Right ventricle myocardium superior (tissue), 1 donor: ENCODE measurements around the gene HVCN1. TPM values are rescaled to one million over a fixed set of nuclear protein-coding genes. Genes with fewer than 3 reads are reported as not detected.
"Not testable (repeated sequence)": the region's sequence is repeated elsewhere in the genome, so short reads cannot be mapped to it uniquely, and the experiment has no call there.

Source experiments
- ATAC-seq: fragments of 200-7000 bp; cut with Tn5 transposase; one replicate; pipeline ENCODE4 v1.9.1; 2020; ENCODE audit warnings: mild to moderate bottlenecking; ENCODE audit not compliant: poor library complexity
- DNase-seq: peaks from one replicate; pipeline ENCODE4 v3.0.0-alpha.2; 2020
- intact Hi-C: fragments of 100-400 bp; cut with DNase I; formaldehyde crosslinking; loops from one replicate; pipeline ENCODE4 v1.11.2; 2022
- long read RNA-seq: library from polyadenylated mRNA; unstranded; transcript quantifications from one replicate; pipeline ENCODE4 v2.0.0, GENCODE V29; 2021
- total RNA-seq: library from RNA; stranded (reverse); fragmentation: NEBNext Ultra II Directional; extraction: Animal tissue kit (Norgen Biotek cat#: 25700); gene quantifications from one replicate; pipeline ENCODE4 v1.2.1, GENCODE V29; 2021
- donor health status: DM: no; HTN: yes; CAD: no; lungs with severe emphysema.

The HVCN1 gene, protein sequence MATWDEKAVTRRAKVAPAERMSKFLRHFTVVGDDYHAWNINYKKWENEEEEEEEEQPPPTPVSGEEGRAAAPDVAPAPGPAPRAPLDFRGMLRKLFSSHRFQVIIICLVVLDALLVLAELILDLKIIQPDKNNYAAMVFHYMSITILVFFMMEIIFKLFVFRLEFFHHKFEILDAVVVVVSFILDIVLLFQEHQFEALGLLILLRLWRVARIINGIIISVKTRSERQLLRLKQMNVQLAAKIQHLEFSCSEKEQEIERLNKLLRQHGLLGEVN
- 11.9 TPM for total RNA-seq
- long read RNA-seq, transcript HVCN1-201 (8 exons, 1,634 nt), result major isoform, 16 of 39 reads
- long read RNA-seq, partial matches to known transcripts, result 6 of 39 reads
- long read RNA-seq, other reads (novel, unspliced or antisense), result 16 of 39 reads

DNA sequence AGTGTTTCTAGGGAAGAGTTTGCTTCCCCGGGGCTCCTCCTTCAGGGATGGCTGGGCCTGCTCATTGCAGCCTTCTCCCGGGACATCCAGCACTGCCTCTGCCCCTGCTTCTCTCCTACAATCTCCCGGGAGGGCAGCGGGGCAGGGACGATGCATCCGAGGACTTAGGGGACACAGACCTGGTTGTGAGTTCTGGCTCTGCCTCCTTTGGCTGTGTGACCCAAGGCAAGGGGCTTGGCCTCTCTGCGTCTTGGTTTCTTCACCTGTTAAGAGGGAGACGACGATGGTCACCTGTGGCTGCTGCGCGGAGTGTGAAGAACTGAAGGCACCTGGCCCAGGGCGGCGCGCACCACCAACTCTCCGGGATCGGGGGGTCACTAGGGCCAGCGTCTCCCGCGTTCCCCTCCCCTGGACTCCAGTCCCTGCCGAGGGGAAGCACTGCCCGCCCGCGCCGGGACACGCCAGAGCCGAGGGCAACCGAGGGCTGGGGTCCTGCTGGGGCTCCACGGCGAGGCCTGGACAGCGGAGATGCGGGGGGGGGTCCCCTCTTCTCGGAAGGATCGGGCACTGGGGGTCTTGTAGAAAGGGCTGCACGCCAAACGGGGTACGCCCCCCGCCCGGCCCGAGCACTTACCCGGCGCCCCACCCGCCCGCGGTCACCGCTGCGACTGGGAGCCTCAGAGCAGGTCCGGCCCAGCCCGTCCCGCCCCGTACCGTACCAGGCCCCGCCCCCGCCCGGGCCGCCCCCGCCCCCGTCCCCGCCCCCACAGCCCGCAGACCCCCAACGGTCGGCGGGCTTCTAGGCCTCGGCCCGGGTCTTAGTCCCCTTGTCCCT, at the start of gene HVCN1:
Gene HVCN1 (minus strand): TSS at position 670 of the 835 bp plus-strand sequence. CDS start 5,870 bp downstream, outside the sequence.
- intact Hi-C loops, result loop anchor here (5.0 kb wide), 1 partner anchor 71 kb away; no protein-coding TSS in a partner anchor
- ATAC-seq (peak; percentile 92), DNase-seq (peak; percentile 81)

DNA sequence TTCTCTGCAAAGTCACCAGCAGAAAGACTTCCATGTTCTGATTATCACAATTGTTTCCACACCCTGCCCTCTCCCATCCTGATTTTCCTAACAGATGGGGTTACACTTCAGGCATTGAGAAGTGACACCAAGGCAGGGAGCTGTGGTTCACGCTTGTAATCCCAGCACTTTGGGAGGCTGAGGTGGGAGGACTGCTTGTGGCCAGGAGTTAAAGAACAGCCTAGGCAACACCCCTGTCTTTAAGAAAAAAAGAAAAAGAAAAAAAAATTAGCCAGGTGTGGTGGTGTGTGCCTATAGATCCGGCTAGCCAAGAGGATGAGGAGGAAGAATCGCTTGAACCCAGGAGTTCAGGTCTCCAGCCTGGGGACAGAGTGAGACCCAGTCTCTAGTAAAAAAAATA, 48.6 kb upstream of the HVCN1 start:
- DNase-seq (no peak), ATAC-seq (no peak)
- intact Hi-C loops, result no loop called here

DNA sequence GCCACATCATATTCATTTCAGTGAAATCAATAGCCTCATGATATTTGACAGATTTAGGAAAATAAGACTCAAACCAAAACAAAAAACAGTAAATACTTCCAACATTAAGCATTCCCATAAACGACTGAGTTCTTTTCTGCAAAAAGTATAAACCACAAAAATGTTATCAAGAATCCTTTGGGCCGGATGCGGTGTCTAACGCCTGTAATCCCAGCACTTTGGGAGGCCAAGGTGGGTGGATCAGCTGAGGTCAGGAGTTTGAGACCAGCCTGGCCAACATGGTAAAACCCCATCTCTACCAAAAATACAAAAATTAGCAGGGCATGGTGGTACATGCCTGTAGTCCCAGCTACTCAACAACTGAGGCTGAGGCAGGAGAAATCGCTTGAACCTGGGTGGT, 48.1 kb upstream of the HVCN1 start:
- DNase-seq, intact Hi-C loops, ATAC-seq: not testable (repeated sequence)

DNA sequence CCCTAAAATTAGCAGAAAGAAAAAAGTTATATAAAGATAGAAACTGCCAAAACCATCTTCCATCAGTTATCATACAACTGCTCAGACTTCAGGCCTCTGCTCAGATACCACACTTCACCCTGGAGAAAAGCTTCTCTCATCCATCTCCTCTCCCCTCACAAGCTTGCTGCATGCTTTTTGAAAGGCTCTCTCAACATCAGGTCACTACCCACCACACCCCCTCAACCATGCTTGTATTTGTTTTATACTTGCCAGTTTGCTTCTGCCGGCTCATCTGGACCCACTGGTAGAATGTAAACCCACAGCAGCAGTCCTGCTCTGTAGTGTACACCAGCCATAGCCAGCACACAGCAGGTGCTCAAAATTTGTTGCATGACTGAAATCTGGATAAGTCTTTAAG, 45.0 kb upstream of the HVCN1 start:
- DNase-seq, result no peak
- ATAC-seq, result no peak
- intact Hi-C loops, result no loop called here

DNA sequence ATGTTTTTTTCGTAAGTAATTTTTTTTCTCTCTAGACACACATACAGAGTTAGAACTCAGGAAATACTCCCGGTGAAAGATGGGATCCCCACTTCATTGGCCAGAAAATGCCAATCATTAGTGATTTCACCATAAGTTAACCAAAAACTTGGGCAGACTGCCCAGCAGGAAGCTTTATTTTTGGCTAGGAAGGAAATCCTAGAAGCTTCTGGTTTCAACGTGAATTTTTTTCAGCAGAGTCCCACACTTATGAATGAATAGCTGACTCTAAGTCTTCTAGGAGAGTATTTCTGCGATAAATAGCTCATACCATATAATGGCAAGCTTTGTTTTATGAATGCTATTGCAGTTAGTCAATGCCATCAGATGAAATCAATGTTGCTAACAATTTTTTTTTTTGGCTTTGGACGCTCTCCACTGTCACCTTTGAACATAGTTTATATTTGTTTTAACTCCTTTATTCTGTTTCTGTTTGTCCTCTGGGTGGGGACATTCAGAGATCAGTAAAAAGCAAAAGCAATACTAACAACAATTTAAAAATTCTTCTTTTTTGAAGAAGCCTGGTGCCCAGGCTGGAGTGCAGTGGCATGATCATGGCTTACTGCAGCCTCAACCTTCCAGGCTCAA, 44.3 kb upstream of the HVCN1 start:
- intact Hi-C loops, result no loop called here
- ATAC-seq (peak; percentile 24), DNase-seq (no peak)

DNA sequence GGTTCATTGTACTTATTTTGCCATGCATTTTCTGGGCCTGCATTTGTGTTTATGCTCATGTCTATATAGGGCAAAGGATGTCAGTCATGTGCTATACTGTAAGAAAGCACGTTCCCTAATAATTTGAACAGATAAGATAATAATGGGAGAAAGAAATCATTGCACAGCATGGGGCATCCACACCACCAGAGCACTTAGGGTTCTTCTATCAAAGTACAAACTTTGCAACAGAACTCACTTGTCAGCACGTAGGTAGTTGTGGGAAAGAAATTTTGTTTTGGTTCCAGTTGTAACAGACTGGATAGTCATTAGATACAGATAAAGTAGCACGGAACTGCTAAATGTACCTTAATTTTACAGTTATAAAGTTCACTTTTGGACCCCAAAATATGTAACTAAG, 43.7 kb upstream of the HVCN1 start:
- DNase-seq (no peak), ATAC-seq (peak; percentile 48)
- intact Hi-C loops, result no loop called here

DNA sequence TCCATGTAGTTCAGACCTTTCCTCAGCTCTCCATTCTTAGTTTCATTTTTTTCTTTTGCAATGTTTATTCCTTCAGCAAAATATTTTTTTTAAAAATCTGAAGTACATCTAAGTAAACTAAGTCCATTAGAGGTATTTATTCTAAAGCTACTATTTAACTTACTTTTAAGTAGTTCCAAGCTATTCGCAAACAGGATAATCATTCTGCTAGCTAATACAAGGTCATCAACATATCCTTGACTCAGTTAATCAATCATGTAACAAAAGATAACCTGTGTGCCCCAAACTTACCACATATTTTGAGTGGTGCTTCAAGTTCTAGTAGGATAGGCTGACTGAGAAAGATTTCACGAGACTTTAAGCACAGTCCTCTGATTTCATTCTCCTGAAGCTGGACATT, 42.6 kb upstream of the HVCN1 start:
- intact Hi-C loops, result no loop called here
- ATAC-seq (no peak), DNase-seq (no peak)

DNA sequence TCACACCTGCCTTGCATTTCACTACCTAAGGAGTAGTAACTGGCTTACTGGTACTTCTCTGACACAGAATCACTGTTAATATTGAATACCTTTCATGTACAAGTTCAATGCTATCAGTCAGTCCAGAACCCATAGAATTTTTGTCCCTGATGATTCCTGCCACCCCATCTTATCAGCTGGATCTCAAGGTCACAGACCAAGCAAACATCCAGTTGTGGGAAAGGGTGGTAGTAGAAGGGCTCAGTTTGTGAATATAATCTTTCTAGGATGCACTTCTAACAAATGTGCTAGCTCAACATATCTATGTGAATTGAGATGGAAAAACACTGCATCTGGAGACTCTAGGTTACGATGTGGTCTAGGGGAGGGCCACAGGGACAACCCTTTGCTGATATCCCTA, 39.7 kb upstream of the HVCN1 start:
- ATAC-seq, result no peak
- no peak for DNase-seq
- intact Hi-C loops, result no loop called here

DNA sequence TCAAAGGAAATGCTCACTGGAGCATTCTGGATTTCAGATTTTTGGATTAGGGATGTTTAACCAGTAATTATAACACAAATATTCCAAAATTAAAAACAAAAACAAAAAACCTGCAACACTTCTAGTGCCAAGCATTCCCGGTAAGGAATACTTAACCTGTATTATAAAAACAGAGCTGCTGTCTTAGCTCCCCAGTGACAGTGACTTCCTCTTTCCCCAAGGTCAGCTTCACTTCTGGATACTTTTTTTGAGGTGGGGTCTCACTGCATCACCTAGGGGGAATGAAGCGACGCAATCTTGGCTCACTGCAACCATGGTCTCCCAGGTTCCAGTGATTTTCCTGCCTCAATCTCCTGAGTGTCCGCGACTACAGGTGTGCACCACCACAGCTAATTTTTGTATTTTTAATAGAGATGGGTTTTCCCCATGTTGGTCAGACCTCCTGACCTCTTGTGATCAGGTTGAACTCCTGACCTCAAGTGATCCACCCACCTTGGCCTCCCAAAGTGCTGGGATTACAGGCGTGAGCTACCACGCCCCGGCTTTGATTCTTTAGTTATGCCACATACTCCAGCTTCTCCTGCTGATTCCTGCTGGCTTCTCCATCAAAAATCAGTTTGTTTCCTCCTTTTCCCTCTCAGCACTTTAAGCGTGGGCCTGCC, 37.9 kb upstream of the HVCN1 start:
- no peak for ATAC-seq
- intact Hi-C loops, result no loop called here
- DNase-seq, result no peak

DNA sequence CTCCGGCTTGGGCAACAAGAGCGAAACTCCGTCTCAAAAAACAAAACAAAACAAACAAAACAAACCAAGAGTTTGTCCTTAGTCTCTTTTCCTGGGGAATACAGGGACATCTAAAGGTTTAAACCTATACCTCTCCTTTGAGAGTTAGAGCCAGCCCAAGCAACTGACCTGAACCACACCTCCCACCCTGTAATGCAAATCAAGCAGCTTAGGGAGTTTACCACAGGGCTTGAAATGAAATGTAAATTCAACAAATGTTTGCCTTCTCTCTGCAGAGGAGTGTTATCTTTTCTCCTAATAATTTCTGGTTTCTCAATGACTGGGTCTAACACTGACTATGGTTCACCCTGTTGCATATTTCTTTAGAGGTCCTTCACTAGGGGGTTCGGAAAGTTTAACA, 37.1 kb upstream of the HVCN1 start:
- no peak for DNase-seq
- intact Hi-C loops, result no loop called here
- ATAC-seq, result no peak

DNA sequence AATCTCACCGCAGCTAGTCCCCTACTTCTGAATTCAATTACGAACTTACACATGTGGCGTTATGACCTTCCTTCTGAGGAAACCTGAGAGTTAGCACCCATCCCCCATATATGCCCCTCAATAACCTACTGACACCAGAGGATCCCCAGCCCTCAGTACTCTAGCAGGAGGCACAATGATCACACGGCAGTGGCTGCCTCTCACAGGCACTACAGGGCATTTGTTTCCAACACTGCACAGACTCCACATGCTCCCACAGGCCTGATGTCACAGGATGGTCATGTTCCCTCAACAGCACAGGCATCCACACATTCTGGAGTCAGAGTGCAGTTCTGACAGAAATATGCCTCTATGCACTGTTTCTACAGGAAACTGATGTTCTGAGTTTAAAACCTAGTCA, 36.4 kb upstream of the HVCN1 start:
- ATAC-seq, result no peak
- intact Hi-C loops, result no loop called here
- DNase-seq, result no peak

DNA sequence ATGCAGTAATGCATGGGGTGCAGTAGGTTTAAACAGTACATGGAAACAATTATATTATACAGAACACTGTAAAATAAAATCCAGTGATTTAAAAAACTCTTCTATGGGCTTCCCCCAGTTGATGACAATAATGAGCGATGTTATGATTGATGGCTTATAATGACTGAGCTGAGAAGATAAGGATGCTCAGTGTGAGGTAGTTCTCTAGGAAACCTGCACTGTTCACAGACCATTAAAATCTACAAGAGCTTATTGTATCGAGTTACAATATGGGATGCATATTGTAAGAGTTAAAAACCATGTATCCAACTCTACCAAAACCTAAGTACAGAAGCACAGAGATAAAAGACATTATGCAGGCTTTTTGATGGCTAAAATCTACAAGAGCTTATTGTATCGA, 34.0 kb upstream of the HVCN1 start:
- DNase-seq, intact Hi-C loops, ATAC-seq: not testable (repeated sequence)

DNA sequence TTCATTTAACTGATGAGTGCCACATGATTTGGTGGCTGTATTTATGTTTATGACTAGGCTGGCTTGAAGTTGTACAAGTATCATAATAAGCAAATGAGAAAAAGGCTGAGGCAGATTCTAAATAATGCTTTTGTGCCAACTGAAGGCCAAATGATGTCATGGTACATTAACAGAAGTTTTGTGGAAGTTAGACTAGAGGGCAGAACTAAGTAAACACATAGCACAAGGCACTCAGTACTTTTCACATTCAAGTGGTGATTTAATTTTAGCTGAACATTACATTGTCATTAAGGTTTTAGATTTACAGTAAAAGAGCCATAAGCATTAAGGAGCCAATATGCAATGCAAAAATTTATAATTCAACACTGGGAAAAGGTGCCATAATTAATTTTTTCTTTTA, 32.7 kb upstream of the HVCN1 start:
- DNase-seq (no peak), ATAC-seq (no peak)
- intact Hi-C loops, result no loop called here

DNA sequence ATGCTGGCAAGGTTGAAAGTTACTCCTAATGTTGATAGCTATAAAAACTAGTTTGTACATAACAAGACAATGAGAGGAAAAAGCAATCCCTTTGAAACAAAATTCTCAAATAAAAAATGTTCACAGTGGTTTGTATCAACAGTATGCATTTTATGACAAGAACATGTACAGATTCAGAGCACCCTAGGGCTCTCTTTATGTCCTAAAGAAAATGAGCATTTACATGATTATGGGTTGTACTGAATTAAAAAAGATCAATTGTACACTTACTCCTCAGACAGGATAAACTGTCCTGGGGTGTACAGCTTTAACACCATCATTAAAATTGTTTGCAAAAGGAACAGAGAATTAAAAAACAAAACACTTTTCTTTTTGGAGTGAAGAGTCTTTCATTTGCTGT, 31.6 kb upstream of the HVCN1 start:
- DNase-seq (no peak), ATAC-seq (no peak)
- intact Hi-C loops, result no loop called here

DNA sequence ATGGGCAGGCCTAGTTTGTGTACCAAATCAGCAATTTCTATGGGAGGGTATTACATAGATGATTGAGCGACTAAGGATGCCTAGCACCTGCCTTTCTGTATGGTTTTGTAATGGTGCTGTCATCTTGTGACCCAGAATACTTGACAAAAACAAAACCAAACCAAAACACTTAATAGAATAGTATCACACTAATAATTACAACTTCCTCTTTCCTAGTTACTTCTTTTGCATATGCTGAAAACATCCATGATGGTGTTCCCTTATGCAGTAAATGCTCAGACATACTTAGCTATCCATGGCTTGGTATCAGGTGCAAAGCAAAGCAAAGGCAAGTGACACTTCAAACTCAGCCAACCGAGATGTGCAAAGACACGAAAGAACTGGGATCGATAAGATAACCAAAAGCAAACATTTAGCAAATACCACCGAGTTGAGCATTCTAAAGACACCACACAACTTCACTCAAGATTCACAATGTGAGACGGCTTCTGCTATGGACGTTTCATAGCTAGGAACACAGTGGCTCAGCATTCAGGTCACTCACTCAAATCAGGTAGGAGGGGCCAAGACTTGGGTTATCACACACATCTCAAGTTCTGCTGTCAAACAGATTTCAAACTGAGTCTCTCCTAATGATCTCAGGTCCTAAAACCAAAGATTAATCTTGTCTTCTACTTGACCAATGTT, 29.4 kb upstream of the HVCN1 start:
- no peak for ATAC-seq
- intact Hi-C loops, result no loop called here

DNA sequence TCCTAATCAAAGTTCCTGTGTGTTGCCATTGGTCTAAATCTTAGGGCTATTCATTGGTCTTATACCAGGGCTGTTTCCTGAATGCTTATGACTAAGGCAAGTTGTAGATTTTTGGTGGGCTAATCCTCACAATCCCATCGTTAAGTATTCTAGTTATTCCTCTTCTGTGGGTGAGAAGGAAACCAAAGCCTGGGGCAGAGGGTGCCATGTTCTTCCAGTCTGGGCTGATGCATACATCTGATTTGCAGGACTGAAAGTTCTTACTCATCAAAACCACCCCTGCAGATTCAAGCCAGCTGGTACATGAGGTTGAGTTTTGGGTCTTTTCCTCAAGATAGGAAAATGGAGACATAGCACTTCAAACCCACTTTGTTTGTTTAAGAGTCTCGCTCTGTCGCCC, 28.1 kb upstream of the HVCN1 start:
- ATAC-seq, result no peak
- intact Hi-C loops, result no loop called here
- DNase-seq, result no peak

More for the DNA sequence above, 29.4 kb upstream of the HVCN1 start:
- DNase-seq, result no peak

DNA sequence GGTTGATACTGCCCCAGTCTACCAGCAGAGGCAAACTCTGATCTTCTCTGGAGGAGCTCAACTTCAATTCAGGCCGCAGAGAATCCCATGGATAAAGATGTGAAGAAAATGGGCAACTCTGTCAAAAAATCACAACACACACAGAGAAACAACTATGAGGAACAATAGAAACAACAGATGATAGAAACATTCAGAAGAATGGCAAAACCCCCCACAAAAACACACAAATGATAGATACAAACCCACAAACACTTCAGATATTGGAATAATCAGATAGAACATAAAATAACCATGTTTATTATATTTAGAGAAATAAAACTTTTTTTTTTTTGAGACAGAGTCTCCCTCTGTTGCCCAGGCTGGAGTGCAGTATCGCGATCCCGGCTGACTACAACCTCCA, 20.0 kb upstream of the HVCN1 start:
- intact Hi-C loops, result no loop called here
- ATAC-seq, result no peak
- no peak for DNase-seq

DNA sequence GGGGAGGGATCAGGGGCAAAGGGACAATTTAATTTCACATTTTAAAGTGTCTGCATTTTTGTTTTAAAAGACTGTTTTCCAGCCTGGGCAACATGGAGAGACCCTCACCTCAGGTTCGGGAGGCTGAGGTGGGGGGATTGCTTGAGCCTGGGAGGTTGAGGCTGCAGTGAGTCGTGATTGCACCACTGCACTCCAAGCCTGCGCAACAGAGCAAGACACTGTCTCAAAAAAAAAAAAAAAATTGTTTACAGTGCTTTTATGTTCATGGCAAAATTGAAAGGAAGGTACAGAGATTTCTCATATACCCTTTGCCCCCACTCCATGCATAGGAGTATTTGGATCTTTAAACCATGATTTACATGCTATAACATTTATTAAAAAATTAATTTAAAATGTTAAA, 16.4 kb upstream of the HVCN1 start:
- DNase-seq, result no peak
- ATAC-seq, result no peak
- intact Hi-C loops, result no loop called here
